Psoas muscle (tissue), 8 donors: ENCODE measurements around the gene EXOC3L4. TPM values are rescaled to one million over a fixed set of nuclear protein-coding genes. Genes with fewer than 3 reads are reported as not detected.

Experiments used
- ATAC-seq, 4 donors: fragments of 200-7000 bp; cut with Tn5 transposase; one replicate each; pipeline ENCODE4 v1.9.1; 2020; ENCODE audit warnings: moderate library complexity in 3 of 4, mild to moderate bottlenecking in 2 of 4
- DNase-seq, 2 donors: peaks; one replicate each; pipeline ENCODE4 v3.0.0-alpha.2; 2020
- H3K27ac ChIP-seq: fragments of 200-600 bp; one replicate; pipeline ENCODE4 v1.8.0; 2022
- H3K27me3 ChIP-seq, 3 donors: fragments of 200-600 bp in 1 of 3; one replicate each; pipeline versions ENCODE4 v1.6.1 to v1.8.0; 2013 to 2022; ENCODE audit warnings: low read length in 2 of 3, mild to moderate bottlenecking in 2 of 3, moderate library complexity in 1 of 3; ENCODE audit not compliant: insufficient read depth in 3 of 3
- H3K36me3 ChIP-seq, 2 donors: fragments of 200-600 bp in 1 of 2; one replicate each; pipeline versions ENCODE4 v1.6.1 to v1.8.0; 2013 to 2022; ENCODE audit warnings: low read depth in 1 of 2, mild to moderate bottlenecking in 1 of 2, moderate library complexity in 1 of 2; ENCODE audit not compliant: insufficient read depth in 1 of 2
- H3K4me1 ChIP-seq: fragments of 200-600 bp; one replicate; pipeline ENCODE4 v1.8.0; 2022
- H3K4me3 ChIP-seq: fragments of 200-600 bp; one replicate; pipeline ENCODE4 v1.8.0; 2022; ENCODE audit warnings: mild to moderate bottlenecking
- H3K9me3 ChIP-seq: fragments of 200-600 bp; one replicate; pipeline ENCODE4 v1.8.0; 2022
- WGBS, 3 donors: extraction: QIAGEN DNeasy Blood & Tissue Kit; methylation state at CpG; one replicate each; pipeline versions ENCODE4 v1.1.6 to v1.1.7; 2013; 5-methylcytosine and 5-hydroxymethylcytosine counted together
- intact Hi-C, 2 donors: fragments of 100-400 bp; cut with DNase I; formaldehyde crosslinking; loops; one replicate each; pipeline versions ENCODE4 v1.11.0 to v1.14.2; 2022
- polyA plus RNA-seq, 3 donors: library from polyadenylated mRNA; stranded (reverse); fragments of 200-250 nt; gene quantifications; one replicate each; pipeline ENCODE4 v1.2.3, GENCODE V29; 2013
- total RNA-seq, 4 donors: library from RNA; stranded (reverse); fragmentation: NEBNext Ultra II Directional in 2 of 4; extraction: Animal tissue kit (Norgen Biotek cat#: 25700) in 2 of 4; gene quantifications; one replicate each; pipeline versions ENCODE4 v1.2.1 to v1.2.4, GENCODE V29; 2021 to 2023
- TF ChIP-seq, protein P1 (sequence below): fragments of 200-600 bp; IDR thresholded peaks from one replicate; pipeline ENCODE4 v1.8.0; 2022; ENCODE audit warnings: antibody characterized with exemption
- donor health status: healthy with polysubstance abuse.
- donor health status: DM: no; HTN: no; CAD: no; lungs with moderate emphysema.
- donor health status: Bipolar disorder and iron deficiency.
- donor health status: healthy.
- donor health status: DM: yes; HTN: yes; CAD: no.
- donor health status: DM: no; HTN: no; CAD: no.
- donor health status: DM: no; HTN: no; CAD: no.
- donor health status: DM: yes; HTN: yes; CAD: no.

The EXOC3L4 gene
- total and polyA plus RNA-seq, 7 donors = 0.12 to 0.33 (median 0.27) TPM; not detected in 3

DNA sequence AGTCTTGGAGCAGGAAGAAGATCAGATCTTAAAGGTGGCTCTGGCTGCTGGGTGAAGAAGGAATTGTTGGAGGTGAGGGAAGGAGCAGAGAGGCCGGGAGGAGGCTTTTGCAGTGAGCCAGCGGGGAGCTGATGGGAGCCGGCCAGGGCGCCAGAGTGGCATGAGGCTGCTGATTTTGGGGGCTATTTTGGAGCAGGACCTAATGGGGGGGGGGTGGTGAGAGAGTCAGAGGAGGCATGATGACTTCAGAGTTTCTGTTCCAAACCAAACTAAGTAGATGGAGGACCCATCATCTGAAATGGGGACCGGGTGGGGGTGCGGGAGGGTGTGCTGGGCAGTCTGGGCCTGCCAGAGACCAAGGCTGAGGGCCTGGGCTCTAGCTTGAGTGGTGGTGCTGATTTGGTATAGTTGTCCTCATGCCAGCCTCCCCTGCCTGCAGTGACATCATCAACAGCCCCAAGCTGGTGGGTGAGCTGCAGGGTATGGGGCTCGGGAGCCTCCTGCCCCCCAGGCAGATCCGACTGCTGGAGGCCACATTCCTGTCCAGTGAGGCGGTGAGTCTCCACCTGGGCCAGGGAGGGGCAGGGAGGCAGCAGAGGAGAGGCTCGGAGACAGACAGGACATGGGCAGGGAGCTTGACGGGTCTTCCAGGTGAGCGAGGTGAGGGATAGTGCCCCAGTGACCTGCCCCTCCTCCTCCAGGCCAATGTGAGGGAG, 34.9 kb downstream of the EXOC3L4 start:
- Histone ChIP-seq H3K27ac (peak overlapping the region; percentile 75), H3K27me3 (no peaks in the 10 kb centered on the region), H3K4me1 (peaks cover 37% of the 10 kb centered on the region), H3K36me3 (peaks cover 3 to 53% of the 10 kb centered on the region in 2 donors), H3K9me3 (no peaks in the 10 kb centered on the region), H3K4me3 (no peak overlapping the region)
- TF ChIP-seq, protein P1, sequence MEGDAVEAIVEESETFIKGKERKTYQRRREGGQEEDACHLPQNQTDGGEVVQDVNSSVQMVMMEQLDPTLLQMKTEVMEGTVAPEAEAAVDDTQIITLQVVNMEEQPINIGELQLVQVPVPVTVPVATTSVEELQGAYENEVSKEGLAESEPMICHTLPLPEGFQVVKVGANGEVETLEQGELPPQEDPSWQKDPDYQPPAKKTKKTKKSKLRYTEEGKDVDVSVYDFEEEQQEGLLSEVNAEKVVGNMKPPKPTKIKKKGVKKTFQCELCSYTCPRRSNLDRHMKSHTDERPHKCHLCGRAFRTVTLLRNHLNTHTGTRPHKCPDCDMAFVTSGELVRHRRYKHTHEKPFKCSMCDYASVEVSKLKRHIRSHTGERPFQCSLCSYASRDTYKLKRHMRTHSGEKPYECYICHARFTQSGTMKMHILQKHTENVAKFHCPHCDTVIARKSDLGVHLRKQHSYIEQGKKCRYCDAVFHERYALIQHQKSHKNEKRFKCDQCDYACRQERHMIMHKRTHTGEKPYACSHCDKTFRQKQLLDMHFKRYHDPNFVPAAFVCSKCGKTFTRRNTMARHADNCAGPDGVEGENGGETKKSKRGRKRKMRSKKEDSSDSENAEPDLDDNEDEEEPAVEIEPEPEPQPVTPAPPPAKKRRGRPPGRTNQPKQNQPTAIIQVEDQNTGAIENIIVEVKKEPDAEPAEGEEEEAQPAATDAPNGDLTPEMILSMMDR = no peak
- intact Hi-C loops = no loop called here
- DNase-seq (peak in 1 of 2 donors; percentile 44), ATAC-seq (no peak)
- 85 to 90% (median 89%) methylated on average over 12 of the region's 12 CpGs for WGBS, 3 donors

DNA sequence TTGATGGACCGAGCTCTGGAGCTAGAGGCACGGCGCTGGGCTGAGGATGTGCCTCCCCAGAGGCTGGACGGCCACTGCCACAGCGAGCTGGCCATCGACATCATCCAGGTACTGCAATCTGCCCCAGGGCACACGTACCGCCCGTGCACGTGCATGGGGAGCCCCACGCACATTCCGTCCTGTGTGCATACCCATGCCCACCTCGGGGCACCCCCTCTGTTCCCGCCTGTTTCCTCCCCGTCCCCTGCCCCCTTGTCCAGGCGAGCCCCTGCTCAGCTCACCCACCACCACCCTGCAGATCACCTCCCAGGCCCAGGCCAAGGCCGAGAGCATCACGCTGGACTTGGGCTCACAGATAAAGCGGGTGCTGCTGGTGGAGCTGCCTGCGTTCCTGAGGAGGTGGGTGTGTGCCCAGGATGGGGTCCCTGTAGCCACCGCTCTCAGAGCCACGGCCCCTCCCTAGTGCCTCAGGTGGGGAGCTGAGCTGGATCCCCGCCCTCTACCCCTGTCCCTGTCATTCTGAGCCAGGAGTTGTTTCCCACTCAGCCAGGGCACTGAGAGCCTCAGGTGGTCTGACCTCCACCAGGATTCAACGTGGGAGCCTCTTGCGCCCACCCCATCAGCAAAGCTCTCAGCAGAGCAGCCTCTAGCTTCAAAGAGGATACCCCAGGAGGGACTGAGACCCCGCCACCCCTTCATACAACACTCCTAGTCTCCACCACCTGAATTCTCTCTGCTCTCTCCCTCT, 35.7 kb downstream of the EXOC3L4 start:
- Histone ChIP-seq H3K36me3 (peaks cover 3 to 61% of the 10 kb centered on the region in 2 donors), H3K4me3 (no peak overlapping the region), H3K27ac (peak overlapping the region; percentile 42), H3K9me3 (no peaks in the 10 kb centered on the region), H3K4me1 (peaks cover 31% of the 10 kb centered on the region), H3K27me3 (no peaks in the 10 kb centered on the region)
- ATAC-seq = no peak
- intact Hi-C loops = no loop called here
- DNase-seq = no peak
- 87% methylated on average over 21 to 26 of the region's 26 CpGs for WGBS, 3 donors
- TF ChIP-seq, protein P1 = no peak

DNA sequence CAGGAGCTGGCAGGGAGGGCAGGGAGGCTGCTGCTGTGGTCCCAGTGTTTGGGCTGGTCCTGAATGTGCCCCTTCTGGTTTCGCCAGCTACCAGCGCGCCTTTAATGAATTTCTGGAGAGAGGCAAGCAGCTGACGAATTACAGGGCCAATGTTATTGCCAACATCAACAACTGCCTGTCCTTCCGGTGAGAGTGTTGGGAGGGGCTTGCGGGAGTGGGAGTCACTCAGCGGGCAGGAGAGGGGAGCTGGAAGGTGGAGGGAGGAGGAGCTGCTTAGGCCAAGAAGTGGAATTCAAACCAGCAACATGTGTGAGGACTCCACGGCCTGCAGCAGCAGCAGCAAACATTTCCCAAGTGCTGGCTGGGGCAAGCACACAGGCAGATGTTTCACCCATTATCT, 36.4 kb downstream of the EXOC3L4 start:
- Histone ChIP-seq H3K9me3 (no peaks in the 10 kb centered on the region), H3K4me3 (no peak overlapping the region), H3K27me3 (no peaks in the 10 kb centered on the region), H3K4me1 (peaks cover 28% of the 10 kb centered on the region), H3K27ac (peak overlapping the region; percentile 42), H3K36me3 (peaks cover 3 to 68% of the 10 kb centered on the region in 2 donors)
- intact Hi-C loops = no loop called here
- WGBS, 3 donors = 57 to 60% (median 59%) methylated on average over 8 of the region's 8 CpGs
- DNase-seq = peak in 1 of 2 donors; percentile 58
- TF ChIP-seq, protein P1 = no peak
- ATAC-seq = no peak

DNA sequence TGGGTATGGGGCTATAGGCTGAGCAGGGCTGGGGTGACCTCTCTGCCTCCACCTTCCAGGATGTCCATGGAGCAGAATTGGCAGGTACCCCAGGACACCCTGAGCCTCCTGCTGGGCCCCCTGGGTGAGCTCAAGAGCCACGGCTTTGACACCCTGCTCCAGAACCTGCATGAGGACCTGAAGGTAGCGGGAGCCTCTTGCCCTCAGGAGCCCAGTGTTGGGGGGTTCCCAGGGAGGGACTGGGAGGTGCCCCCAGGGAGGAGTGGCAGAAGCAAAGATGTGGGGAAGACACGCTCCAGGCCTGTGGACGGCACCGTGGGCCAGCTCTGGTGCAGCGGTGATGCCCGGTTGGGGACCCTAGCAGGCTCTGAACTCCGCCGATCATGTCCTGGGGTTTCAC, 37.1 kb downstream of the EXOC3L4 start:
- intact Hi-C loops = no loop called here
- H3K4me3 ChIP-seq = no peak overlapping the region
- no peak overlapping the region for H3K27ac ChIP-seq
- peaks cover 3 to 74% of the 10 kb centered on the region in 2 donors for H3K36me3 ChIP-seq
- peaks cover 28% of the 10 kb centered on the region for H3K4me1 ChIP-seq
- no peaks in the 10 kb centered on the region for H3K27me3 ChIP-seq
- DNase-seq = peak in 1 of 2 donors; percentile 43
- TF ChIP-seq, protein P1 = no peak
- ATAC-seq = no peak
- 86 to 95% (median 90%) methylated on average over 9 of the region's 9 CpGs for WGBS, 3 donors
- H3K9me3 ChIP-seq = no peaks in the 10 kb centered on the region
